GM19452 (cell line): Measurements from ENCODE around the gene HBG2.
"Not testable (repeated sequence)": the region's sequence is repeated elsewhere in the genome, so short reads cannot be mapped to it uniquely, and the experiment has no call there.

Experiments
- ATAC-seq: cut with Tn5 transposase; IDR thresholded peaks from one replicate; pipeline ENCODE4 v1.9.1; 2021; ENCODE audit not compliant: unreplicated experiment

The HBG2 gene

GRCh38 chr11:5282628-5283027 lies 28.0 kb upstream of the HBG2 start:
- no peak for ATAC-seq

GRCh38 chr11:5281596-5281995 lies 27.0 kb upstream of the HBG2 start:
- no peak for ATAC-seq

GRCh38 chr11:5280582-5281102 lies 26.1 kb upstream of the HBG2 start:
- peak; percentile 96 for ATAC-seq

GRCh38 chr11:5279471-5280090 lies 25.0 kb upstream of the HBG2 start:
- no peak for ATAC-seq

GRCh38 chr11:5277807-5278382 lies 23.3 kb upstream of the HBG2 start:
- ATAC-seq = no peak

GRCh38 chr11:5276697-5277096 lies 22.1 kb upstream of the HBG2 start:
- no peak for ATAC-seq

- ATAC-seq = no peak
Measured at GRCh38 chr11:5275369-5276110, 21.0 kb upstream of the HBG2 start.

GRCh38 chr11:5274395-5274794 lies 19.8 kb upstream of the HBG2 start:
- no peak for ATAC-seq

GRCh38 chr11:5272395-5273017 lies 17.9 kb upstream of the HBG2 start:
- no peak for ATAC-seq

- ATAC-seq = no peak
Measured at GRCh38 chr11:5269715-5270147, 15.2 kb upstream of the HBG2 start, which contains the start of gene HBE1. HBE1 (minus strand) TSS chr11:5269945; CDS start chr11:5269890, 55 bp downstream.

- ATAC-seq = no peak
Measured at GRCh38 chr11:5267033-5267563, 12.5 kb upstream of the HBG2 start.

GRCh38 chr11:5266609-5267008 lies 12.0 kb upstream of the HBG2 start:
- ATAC-seq = no peak

- ATAC-seq = no peak
Measured at GRCh38 chr11:5265832-5266231, 11.3 kb upstream of the HBG2 start.

- no peak for ATAC-seq
Measured at GRCh38 chr11:5258543-5259262, 4.1 kb upstream of the HBG2 start.

- no peak for ATAC-seq
Measured at GRCh38 chr11:5257296-5257695, 2.7 kb upstream of the HBG2 start.

- not testable (repeated sequence) for ATAC-seq
Measured at GRCh38 chr11:5254023-5254422, 558 bp downstream of the HBG2 start.

GRCh38 chr11:5253440-5253839 lies 1.1 kb downstream of the HBG2 start:
- ATAC-seq = not testable (repeated sequence)

- no peak for ATAC-seq
Measured at GRCh38 chr11:5252919-5253265, 1.7 kb downstream of the HBG2 start.

GRCh38 chr11:5252192-5252918 lies 2.2 kb downstream of the HBG2 start:
- no peak for ATAC-seq

- ATAC-seq = no peak
Measured at GRCh38 chr11:5251746-5252145, 2.8 kb downstream of the HBG2 start.
